ENCODE measurements around the gene ANK3.

DNA sequence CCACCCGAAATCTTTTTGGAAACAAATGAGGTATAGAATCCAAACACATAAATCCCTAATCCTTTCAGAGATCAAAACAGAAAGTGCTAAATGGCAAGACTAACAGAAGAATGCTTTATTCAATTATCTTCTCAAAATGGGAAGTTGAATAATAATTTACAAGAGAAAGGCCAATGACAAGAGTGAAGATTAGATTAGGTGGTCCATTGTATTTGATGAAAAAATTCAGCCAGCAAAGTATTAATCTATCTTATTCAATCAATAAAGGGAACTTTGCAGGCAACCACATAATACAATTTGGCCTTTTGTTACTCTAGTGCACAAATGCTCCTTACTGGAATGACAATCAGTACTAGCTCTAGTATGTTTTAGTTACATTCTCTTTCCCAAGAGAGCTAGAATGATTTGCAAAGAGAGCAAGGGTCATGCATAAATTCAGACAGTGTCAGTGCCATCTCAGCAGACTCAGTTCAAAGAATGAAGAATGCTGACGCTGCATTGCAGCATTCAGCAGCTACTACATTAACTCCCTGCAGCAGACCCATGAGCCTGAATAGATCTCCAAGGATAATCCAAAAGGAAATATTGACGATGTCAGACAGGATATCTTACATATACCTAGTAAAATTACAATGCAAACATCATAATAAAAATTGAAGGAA lies 131.8 kb downstream of the ANK3 start:
- TF ChIP-seq, protein P1, sequence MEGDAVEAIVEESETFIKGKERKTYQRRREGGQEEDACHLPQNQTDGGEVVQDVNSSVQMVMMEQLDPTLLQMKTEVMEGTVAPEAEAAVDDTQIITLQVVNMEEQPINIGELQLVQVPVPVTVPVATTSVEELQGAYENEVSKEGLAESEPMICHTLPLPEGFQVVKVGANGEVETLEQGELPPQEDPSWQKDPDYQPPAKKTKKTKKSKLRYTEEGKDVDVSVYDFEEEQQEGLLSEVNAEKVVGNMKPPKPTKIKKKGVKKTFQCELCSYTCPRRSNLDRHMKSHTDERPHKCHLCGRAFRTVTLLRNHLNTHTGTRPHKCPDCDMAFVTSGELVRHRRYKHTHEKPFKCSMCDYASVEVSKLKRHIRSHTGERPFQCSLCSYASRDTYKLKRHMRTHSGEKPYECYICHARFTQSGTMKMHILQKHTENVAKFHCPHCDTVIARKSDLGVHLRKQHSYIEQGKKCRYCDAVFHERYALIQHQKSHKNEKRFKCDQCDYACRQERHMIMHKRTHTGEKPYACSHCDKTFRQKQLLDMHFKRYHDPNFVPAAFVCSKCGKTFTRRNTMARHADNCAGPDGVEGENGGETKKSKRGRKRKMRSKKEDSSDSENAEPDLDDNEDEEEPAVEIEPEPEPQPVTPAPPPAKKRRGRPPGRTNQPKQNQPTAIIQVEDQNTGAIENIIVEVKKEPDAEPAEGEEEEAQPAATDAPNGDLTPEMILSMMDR (IDR thresholded peaks at IDR 0.05), result no peak
- no peak for TF ChIP-seq POLR2A (IDR thresholded peaks at IDR 0.05)
- TF ChIP-seq POLR2AphosphoS5 (IDR thresholded peaks at IDR 0.05), result no peak

Data from breast epithelium (tissue), 3 donors.